SIG-M5 treated with dmso at 0.1 percent for 504 hours (cell line): ENCODE results near the gene GBA2.

ENCODE experiments used
- DNase-seq: peaks from one replicate; lab custom pipeline; 2025; ENCODE audit not compliant: unreplicated experiment; lab: John Stamatoyannopoulos, UW

GBA2 gene

GRCh38 chr9:35738924-35739323 is 10.1 kb downstream of the GBA2 start:
- no peak for DNase-seq

GRCh38 chr9:35738186-35738585 is 10.8 kb downstream of the GBA2 start:
- DNase-seq = no peak

GRCh38 chr9:35737143-35737542 is 11.9 kb downstream of the GBA2 start:
- no peak for DNase-seq

GRCh38 chr9:35736201-35736633 is 12.8 kb downstream of the GBA2 start:
- peak; percentile 76 for DNase-seq

- DNase-seq = no peak
Measured at GRCh38 chr9:35734096-35734495, 14.9 kb downstream of the GBA2 start.

GRCh38 chr9:35732800-35733541 is 16.1 kb downstream of the GBA2 start:
- DNase-seq = peak; percentile 56

- DNase-seq = peak; percentile 98
Measured at GRCh38 chr9:35732185-35732799, 16.7 kb downstream of the GBA2 start, which contains the start of the genes CREB3 and TLN1. Gene CREB3, plus strand, starts transcription at chr9:35732666. Its CDS starts 107 bp downstream, at chr9:35732773. Gene TLN1, minus strand, starts transcription at chr9:35732195. Its CDS starts 6,501 bp downstream, at chr9:35725694.

- peak; percentile 21 for DNase-seq
Measured at GRCh38 chr9:35731415-35732184, 17.4 kb downstream of the GBA2 start.

- no peak for DNase-seq
Measured at GRCh38 chr9:35730486-35730854, 18.6 kb downstream of the GBA2 start.

- peak; percentile 77 for DNase-seq
Measured at GRCh38 chr9:35729700-35730485, 19.1 kb downstream of the GBA2 start.

- peak; percentile 5 for DNase-seq
Measured at GRCh38 chr9:35729101-35729500, 19.9 kb downstream of the GBA2 start.

GRCh38 chr9:35728041-35728971 is 20.7 kb downstream of the GBA2 start:
- DNase-seq = peak; percentile 67

- DNase-seq = no peak
Measured at GRCh38 chr9:35727676-35728040, 21.4 kb downstream of the GBA2 start.

- peak; percentile 20 for DNase-seq
Measured at GRCh38 chr9:35726931-35727330, 22.1 kb downstream of the GBA2 start.

- DNase-seq = no peak
Measured at GRCh38 chr9:35725362-35725761, 23.7 kb downstream of the GBA2 start.

- no peak for DNase-seq
Measured at GRCh38 chr9:35723908-35724307, 25.1 kb downstream of the GBA2 start.

- DNase-seq = no peak
Measured at GRCh38 chr9:35723426-35723825, 25.6 kb downstream of the GBA2 start.

- no peak for DNase-seq
Measured at GRCh38 chr9:35719546-35719945, 29.5 kb downstream of the GBA2 start.

GRCh38 chr9:35718721-35719511 is 30.1 kb downstream of the GBA2 start:
- DNase-seq = peak; percentile 27
